HG02763 (cell line): ENCODE data around the gene PTPN23.
"Not testable (repeated sequence)": the region's sequence is repeated elsewhere in the genome, so short reads cannot be mapped to it uniquely, and the experiment has no call there.

Experiments
- ATAC-seq: cut with Tn5 transposase; IDR thresholded peaks from one replicate; pipeline ENCODE4 v1.9.1; 2021; ENCODE audit warnings: mild to moderate bottlenecking, moderate library complexity; ENCODE audit not compliant: unreplicated experiment

The PTPN23 gene

GRCh38 chr3:47440131-47440530 is 59.3 kb downstream of the PTPN23 start:
- ATAC-seq: no peak

DNA sequence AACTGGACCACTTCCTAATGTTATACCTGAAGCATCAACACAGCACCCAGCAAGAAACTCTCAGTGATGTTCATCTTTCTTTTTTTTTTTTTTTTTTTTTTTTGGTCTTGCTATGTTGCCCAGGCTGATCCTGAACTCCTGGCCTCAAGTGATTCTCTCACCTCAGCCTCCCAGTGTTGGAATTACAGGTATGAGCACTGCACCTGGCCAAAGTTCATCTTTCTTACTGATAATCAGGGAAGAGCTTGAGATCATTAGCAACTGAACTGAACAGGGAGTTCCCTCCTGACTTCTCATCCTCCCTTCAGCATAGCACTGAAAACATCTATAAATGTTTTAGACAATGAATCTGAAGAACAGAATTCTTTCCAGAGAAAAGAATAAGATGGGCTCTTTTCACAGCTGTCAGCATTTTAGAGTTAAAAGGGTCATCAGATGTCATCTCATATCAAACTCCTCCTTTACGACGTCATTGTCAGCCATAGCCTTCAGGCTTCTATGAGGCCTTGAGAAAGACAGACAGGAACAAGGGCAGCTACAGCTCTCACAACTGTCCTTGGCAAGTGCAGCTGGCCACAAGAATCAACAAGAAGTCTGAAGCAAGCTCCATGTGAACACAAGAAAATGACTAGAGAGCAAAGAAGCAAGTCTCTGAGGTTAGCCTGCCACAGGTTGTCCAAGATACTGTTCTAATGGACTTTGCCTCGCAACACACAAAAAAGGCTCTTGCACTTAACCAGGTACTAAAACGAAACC is 61.2 kb downstream of the PTPN23 start:
- no peak for ATAC-seq

DNA sequence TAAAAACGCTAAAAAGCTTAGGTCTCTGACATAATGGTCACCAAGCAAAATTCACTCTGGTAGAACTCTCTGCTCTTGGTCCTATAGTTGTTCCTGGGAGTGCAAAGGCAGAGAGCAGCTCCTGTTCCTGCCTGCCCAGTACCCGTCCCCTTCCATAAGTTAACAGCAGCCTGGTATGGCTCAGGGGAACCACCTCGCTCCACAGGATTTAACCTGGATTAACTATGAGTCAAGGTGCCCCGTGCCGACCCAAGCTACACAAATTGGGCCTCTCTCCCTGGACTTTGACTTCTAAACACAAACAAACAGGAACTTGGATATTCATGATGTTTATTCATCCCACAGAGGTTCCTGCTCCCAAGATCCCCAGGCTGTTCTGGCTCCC is 62.8 kb downstream of the PTPN23 start:
- no peak for ATAC-seq

DNA sequence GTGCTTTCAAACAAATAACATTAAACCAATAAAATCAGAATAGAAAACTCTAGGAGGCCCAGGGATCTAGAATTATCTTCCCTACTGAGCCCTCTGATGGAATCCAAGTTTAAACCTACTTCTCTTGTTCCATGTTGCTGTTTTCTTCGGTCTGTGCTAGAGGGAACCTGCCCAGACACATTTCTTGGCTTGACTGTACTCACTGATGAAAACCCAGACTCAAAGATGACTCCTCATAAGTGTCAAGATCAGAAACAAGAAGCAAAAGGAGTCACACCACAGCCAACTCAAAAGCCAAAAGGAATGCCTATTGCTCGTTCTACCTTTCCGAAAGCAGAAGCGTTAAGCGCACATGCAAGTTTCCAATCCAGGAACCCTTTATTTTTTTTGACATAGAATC is 63.3 kb downstream of the PTPN23 start:
- ATAC-seq: no peak

DNA sequence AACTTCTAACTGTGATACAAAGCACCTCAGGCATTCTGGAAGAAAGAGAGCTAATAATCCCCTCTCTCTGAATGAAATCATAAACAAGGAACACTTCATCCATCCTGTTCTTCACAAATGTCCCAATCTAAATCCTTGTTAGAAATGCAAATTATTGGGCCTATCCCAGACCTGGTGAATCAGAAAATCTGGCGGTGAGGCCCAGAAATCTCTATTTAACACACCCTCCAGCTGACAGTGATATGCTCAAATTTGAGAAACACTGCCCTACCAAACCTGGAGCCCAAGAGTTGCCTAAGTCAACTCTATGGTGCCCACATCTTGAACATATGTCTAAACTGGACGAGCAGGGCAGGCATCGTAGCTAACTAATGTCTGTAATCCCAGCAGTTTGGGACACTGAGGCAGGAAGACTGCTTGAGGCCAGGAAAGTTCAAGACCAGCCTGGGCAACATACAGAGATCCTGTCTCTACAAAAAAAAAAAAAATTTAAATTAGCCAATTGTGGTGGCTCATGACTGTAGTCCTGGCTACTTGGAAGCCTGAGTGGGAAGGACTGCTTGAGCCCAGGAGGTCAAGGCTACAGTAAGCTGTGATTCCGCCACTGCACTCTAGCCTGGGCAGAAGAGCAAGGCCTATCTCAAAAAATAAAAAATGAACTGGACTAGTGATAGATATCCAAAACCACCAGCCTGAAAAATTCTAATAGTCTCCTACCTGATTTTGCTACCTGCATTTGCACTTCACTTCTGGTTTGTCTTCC is 71.8 kb downstream of the PTPN23 start:
- ATAC-seq: no peak

- ATAC-seq: no peak
Observed at GRCh38 chr3:47455806-47456452, 75.1 kb downstream of the PTPN23 start.

DNA sequence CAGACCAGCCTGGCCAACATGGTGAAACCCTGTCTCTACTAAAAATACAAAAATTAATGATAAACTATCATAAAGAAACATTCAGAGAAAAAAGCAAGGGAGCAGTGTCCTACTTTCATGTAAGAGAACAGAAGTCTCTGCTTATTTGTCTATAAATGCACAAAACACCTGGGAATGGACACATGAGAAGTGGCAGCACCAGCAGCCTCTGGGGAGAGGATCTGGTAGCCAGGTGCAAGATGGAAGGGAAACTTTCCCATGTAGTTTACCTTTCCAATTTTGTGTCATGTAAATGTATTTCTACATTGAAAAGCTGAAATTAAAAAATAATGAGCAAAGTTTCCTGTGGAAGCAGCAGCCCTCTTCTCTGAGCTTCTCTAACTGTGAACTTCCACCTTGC is 76.2 kb downstream of the PTPN23 start:
- no peak for ATAC-seq

GRCh38 chr3:47459534-47460085 is 78.8 kb downstream of the PTPN23 start:
- not testable (repeated sequence) for ATAC-seq
